Esophagus muscularis mucosa (tissue), 4 donors: Measurements from ENCODE around the gene SRSF9. TPM values are rescaled to one million over a fixed set of nuclear protein-coding genes. Genes with fewer than 3 reads are reported as not detected.

Experiments
- DNase-seq: peaks from one replicate; pipeline ENCODE4 v3.0.0-alpha.2; 2017; ENCODE audit errors: extremely low spot score
- H3K27ac ChIP-seq, 4 donors: fragments of 200-600 bp; sonication (generic); replicated peaks in 1 of 4; 1 replicate in 3 of 4; 2 replicates in 1 of 4; pipeline ENCODE4 v1.5.1; 2016 to 2019; ENCODE audit warnings: mild to moderate bottlenecking in 1 of 4
- H3K27me3 ChIP-seq, 4 donors: fragments of 200-600 bp; sonication (generic); one replicate each; pipeline versions ENCODE4 v1.5.1 to v1.6.0; 2016 to 2019
- H3K36me3 ChIP-seq, 4 donors: fragments of 200-600 bp; sonication (generic); one replicate each; pipeline ENCODE4 v1.5.1; 2016 to 2019
- H3K4me1 ChIP-seq, 4 donors: fragments of 200-600 bp; sonication (generic); one replicate each; pipeline ENCODE4 v1.5.1; 2016 to 2019
- H3K4me3 ChIP-seq, 4 donors: fragments of 200-600 bp; sonication (generic); 1 replicate in 2 of 4; 2 replicates in 2 of 4; pipeline ENCODE4 v1.5.1; 2016 to 2019; ENCODE audit warnings: mild to moderate bottlenecking in 4 of 4, moderate library complexity in 1 of 4
- H3K9me3 ChIP-seq, 4 donors: fragments of 200-600 bp; sonication (generic); 1 replicate in 3 of 4; 2 replicates in 1 of 4; pipeline ENCODE4 v1.5.1; 2016 to 2019
- EP300 ChIP-seq: sonication (generic); formaldehyde crosslinking; IDR thresholded peaks from one replicate; pipeline ENCODE4 v1.6.1; 2017; ENCODE audit warnings: antibody characterized with exemption
- POLR2A ChIP-seq: fragments of 450-650 bp; IDR thresholded peaks from one replicate; pipeline ENCODE4 v1.6.1; 2017; ENCODE audit warnings: antibody characterized with exemption, moderate library complexity, mild to moderate bottlenecking, low read depth
- POLR2AphosphoS5 ChIP-seq, 2 donors: sonication (generic); formaldehyde crosslinking; IDR thresholded peaks; one replicate each; pipeline ENCODE4 v1.6.1; 2017; ENCODE audit warnings: antibody characterized with exemption in 2 of 2
- WGBS: methylation state at CpG from one replicate; pipeline ENCODE4 v1.1.5; 2018; 5-methylcytosine and 5-hydroxymethylcytosine counted together
- intact Hi-C: fragments of 100-400 bp; cut with DNase I; formaldehyde crosslinking; loops from one replicate; pipeline ENCODE4 v1.15.1; 2023
- total RNA-seq, 4 donors: library from RNA; depleted of rRNA; stranded (reverse); fragments of >200 nt; gene quantifications; one replicate each; pipeline versions ENCODE4 v1.1.0 to v1.2.1, GENCODE V29; 2016
- TF ChIP-seq, protein P1 (sequence below), 3 experiments: fragments of 200-600 bp in 2 of 3; fragments of 450-650 bp in 1 of 3; sonication (generic) in 2 of 3; IDR thresholded peaks; one replicate each; pipeline ENCODE4 v1.5.1; 2017 to 2019; ENCODE audit warnings: antibody characterized with exemption in 3 of 3, mild to moderate bottlenecking in 2 of 3, moderate library complexity in 1 of 3

Gene SRSF9
- total RNA-seq, 4 donors from 2014 or later: 52.7 to 60.2 (median 54.7) TPM

DNA sequence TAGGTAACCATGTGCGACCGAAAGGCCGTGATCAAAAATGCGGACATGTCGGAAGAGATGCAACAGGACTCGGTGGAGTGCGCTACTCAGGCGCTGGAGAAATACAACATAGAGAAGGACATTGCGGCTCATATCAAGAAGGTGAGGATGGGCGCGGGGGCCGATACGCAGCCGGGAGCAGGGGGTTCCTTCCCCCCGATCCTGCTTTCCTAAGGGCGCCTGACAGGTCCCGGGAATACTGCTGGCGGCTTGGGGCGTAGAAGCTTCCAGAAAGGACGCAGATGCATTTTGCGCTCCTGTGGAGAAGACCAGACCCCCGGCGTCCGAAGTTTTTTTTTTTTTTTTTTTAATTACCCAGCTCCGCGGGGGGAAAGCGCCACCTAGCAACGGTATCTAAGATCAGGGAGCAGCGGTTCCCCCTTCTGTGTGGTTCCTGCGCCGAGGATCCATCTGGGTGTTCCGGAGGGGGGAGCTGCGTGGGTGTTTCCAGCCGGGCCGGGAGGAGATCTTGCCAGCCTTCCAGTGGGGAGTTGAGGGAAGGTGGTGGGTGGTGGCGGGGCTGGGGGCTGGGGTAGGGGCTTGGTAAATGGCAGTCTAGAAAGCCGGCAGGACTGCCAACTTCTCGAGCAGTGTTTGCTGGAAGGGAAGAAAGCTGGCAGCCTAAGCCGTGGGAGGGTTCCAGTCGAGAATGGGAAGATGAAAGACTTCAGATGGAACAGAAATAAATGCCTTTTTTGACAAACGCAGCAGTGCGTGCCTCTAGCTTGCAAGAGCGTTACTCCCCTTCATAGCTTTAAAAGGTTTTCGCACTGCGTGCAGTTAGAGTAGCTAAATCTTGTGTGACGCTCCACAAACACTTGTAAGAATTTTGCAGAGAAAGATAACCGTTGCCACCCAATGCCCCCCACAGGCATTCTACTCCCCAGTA, 27.1 kb upstream of the SRSF9 start:
- peak overlapping the region; percentile 88 to 94 (median 91) for H3K27ac ChIP-seq
- H3K4me3 ChIP-seq: peak overlapping the region; percentile 78 to 96 (median 88)
- intact Hi-C loops: loop anchor here (2.0 kb wide), 1 partner anchor 32 kb away; the partner anchor contains the start of gene COQ5
- no peaks in the 10 kb centered on the region for H3K27me3 ChIP-seq
- under 1% methylated on average over 47 of the region's 47 CpGs for WGBS
- H3K36me3 ChIP-seq: peaks cover 0 to 42% (median 25%) of the 10 kb centered on the region in 4 donors
- TF ChIP-seq, protein P1, sequence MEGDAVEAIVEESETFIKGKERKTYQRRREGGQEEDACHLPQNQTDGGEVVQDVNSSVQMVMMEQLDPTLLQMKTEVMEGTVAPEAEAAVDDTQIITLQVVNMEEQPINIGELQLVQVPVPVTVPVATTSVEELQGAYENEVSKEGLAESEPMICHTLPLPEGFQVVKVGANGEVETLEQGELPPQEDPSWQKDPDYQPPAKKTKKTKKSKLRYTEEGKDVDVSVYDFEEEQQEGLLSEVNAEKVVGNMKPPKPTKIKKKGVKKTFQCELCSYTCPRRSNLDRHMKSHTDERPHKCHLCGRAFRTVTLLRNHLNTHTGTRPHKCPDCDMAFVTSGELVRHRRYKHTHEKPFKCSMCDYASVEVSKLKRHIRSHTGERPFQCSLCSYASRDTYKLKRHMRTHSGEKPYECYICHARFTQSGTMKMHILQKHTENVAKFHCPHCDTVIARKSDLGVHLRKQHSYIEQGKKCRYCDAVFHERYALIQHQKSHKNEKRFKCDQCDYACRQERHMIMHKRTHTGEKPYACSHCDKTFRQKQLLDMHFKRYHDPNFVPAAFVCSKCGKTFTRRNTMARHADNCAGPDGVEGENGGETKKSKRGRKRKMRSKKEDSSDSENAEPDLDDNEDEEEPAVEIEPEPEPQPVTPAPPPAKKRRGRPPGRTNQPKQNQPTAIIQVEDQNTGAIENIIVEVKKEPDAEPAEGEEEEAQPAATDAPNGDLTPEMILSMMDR (IDR thresholded peaks at IDR 0.05): no peak
- TF ChIP-seq POLR2AphosphoS5 (IDR thresholded peaks at IDR 0.05): peak in 1 of 2 donors; percentile 5
- TF ChIP-seq EP300: no peak
- TF ChIP-seq POLR2A: no peak
- H3K4me1 ChIP-seq: peaks cover 21 to 36% (median 30%) of the 10 kb centered on the region in 4 donors
- DNase-seq: no peak
- no peaks in the 10 kb centered on the region for H3K9me3 ChIP-seq

DNA sequence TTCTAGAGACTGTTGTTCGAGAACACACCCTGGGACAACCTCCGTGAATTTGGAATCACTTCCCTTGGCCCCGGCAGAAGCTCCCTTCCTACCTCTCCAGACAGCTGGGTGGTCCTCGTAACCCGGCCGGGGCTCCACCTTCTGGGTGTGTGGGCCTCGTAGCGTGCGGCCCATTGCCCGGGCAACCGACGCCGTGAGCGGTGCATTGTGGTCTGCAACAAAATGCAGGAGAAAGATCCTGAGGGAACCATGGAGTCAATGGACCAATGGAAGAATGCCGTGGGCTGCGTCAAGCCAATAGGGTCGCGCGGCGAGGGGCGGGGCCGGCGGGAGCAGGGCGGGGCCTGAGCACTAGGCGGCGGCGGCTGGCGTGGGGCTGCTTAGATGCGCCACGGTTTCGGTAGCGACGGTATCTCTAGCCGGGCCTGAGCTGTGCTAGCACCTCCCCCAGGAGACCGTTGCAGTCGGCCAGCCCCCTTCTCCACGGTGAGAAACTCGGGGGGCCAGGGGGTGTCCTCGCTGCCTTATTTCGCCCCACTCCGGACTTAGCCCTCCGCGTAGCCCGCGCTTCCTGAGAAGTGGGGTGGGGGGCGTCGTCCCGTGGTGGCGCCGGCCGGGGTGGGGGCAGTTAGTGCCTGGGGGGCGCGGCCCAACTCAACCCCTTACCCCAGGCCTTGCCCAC, 26.3 kb upstream of the SRSF9 start, which contains the start of gene DYNLL1:
Gene DYNLL1 (plus strand): TSS at position 383 of the 682 bp plus-strand sequence. CDS start 309 bp downstream, outside the sequence.
- no peaks in the 10 kb centered on the region for H3K27me3 ChIP-seq
- peak within 1 kb of the TSS; percentile 88 to 94 (median 91) for H3K27ac ChIP-seq
- intact Hi-C loops: loop anchor here (2.0 kb wide), 1 partner anchor 33 kb away; the partner anchor contains the start of gene COQ5
- H3K9me3 ChIP-seq: no peaks in the 10 kb centered on the region
- DNase-seq: peak; percentile 99
- 1% methylated on average over 12 of the region's 53 CpGs for WGBS
- H3K36me3 ChIP-seq: peaks cover 0 to 39% (median 27%) of the 10 kb centered on the region in 4 donors
- H3K4me3 ChIP-seq: peak within 1 kb of the TSS; percentile 78 to 96 (median 88)
- TF ChIP-seq EP300: no peak
- TF ChIP-seq, protein P1 (IDR thresholded peaks at IDR 0.05): peak in 1 of 3 experiments; percentile 29
- TF ChIP-seq POLR2A: peak; percentile 67
- TF ChIP-seq POLR2AphosphoS5 (IDR thresholded peaks at IDR 0.05): peak; percentile 87 to 95
- peaks cover 21 to 36% (median 30%) of the 10 kb centered on the region in 4 donors for H3K4me1 ChIP-seq

DNA sequence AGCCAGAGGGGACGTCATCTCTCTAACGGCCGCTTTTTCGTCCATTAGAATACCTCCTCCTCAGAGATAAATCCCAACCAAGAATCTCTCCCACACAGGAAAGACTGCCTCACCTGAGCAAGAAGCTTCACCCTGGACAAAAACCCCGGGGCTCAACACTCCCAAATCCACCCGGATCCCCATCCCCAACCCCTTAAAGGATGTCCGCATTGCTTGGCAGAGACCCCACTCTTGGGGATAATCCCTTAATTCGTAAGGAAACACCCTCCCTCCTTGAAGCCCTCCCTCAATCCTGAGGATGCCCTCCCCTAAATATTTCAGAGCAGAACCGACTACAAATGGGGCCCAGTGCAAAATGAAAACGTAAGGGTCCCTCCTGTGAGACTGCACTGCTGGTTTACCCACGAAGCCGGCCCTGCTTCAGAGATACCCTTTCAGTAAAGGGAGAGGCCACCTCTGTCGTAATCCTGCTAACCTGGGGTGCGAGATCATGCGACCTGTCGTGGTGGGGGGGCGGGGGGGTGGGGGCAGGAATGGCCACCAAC, 25.7 kb upstream of the SRSF9 start:
- WGBS: 38% methylated on average over 11 of the region's 17 CpGs
- Histone ChIP-seq H3K9me3 (no peaks in the 10 kb centered on the region), H3K4me1 (peaks cover 21 to 36% (median 30%) of the 10 kb centered on the region in 4 donors), H3K36me3 (peaks cover 0 to 34% (median 24%) of the 10 kb centered on the region in 4 donors), H3K27ac (peak overlapping the region; percentile 88 to 94 (median 91)), H3K27me3 (no peaks in the 10 kb centered on the region), H3K4me3 (peak overlapping the region; percentile 78 to 96 (median 88))
- intact Hi-C loops: no loop called here
- TF ChIP-seq EP300 (no peak), POLR2AphosphoS5 (IDR thresholded peaks at IDR 0.05) (no peak), POLR2A (no peak)
- TF ChIP-seq, protein P1 (IDR thresholded peaks at IDR 0.05): no peak
- DNase-seq: no peak

DNA sequence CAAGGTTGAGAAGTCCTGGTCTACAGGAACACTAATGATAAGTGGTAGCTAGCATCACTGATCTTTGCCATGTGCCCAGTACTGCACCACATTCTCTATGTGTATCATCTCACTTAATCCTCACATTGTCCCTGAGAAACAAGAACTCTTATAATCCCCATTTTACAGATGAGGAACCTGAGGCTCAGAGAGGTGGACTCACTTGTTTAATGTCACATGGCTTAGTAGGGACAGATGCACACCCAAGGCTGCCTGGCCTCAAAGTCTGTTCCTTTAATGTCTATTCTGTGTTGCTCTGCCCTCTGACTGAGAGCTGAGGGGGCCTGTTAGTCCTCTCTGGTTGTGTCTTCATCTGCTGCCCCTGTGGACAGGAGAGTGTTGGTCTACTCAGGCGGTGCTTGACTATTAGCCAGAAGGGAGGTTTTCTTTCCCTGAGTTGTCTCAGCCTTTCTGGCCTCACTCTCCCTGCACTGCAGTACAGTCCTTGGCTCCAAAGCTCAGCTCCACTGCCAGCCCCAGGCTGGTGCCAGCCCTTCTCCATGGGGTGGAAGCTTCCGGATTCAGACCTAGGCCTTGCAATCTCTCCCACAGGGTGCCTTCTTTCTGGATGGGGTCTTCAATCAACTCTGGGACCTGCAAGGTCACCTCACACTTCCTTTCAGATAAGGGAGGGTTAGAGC, 21.4 kb upstream of the SRSF9 start:
- H3K4me1 ChIP-seq: peaks cover 5 to 24% (median 11%) of the 10 kb centered on the region in 4 donors
- no peak overlapping the region for H3K27ac ChIP-seq
- intact Hi-C loops: no loop called here
- H3K4me3 ChIP-seq: no peak overlapping the region
- no peaks in the 10 kb centered on the region for H3K27me3 ChIP-seq
- DNase-seq: no peak
- H3K9me3 ChIP-seq: no peaks in the 10 kb centered on the region
- 92% methylated on average over 2 of the region's 2 CpGs for WGBS
- H3K36me3 ChIP-seq: peaks cover 0 to 10% (median 4%) of the 10 kb centered on the region in 4 donors
- no peak for TF ChIP-seq EP300
- TF ChIP-seq, protein P1 (IDR thresholded peaks at IDR 0.05): no peak
- no peak for TF ChIP-seq POLR2A
